C4-2B (cell line): ENCODE measurements around the gene FAT2.

ENCODE experiments used
- H3K27ac ChIP-seq: fragments of 450-650 bp; 2 replicates; pipeline ENCODE4 v1.5.1; 2017
- CTCF ChIP-seq: fragments of 450-650 bp; conservative IDR thresholded peaks from 2 replicates; pipeline ENCODE4 v1.5.1; 2017; ENCODE audit warnings: mild to moderate bottlenecking
- ZFX ChIP-seq: fragments of 450-650 bp; IDR thresholded peaks from 2 replicates; pipeline ENCODE4 v1.6.1; 2017

FAT2 gene

GRCh38 chr5:151620461-151620840 is 29.3 kb upstream of the FAT2 start:
- TF ChIP-seq CTCF (no peak), ZFX (no peak)
- H3K27ac ChIP-seq: no peak overlapping the region

- TF ChIP-seq CTCF (no peak), ZFX (no peak)
Observed at GRCh38 chr5:151619812-151620460, 28.8 kb upstream of the FAT2 start.

GRCh38 chr5:151618907-151619306 is 27.8 kb upstream of the FAT2 start:
- H3K27ac ChIP-seq: no peak overlapping the region
- TF ChIP-seq ZFX: no peak
- TF ChIP-seq CTCF: no peak

More at GRCh38 chr5:151619812-151620460, 28.8 kb upstream of the FAT2 start:
- no peak overlapping the region for H3K27ac ChIP-seq

GRCh38 chr5:151617841-151618710 is 26.9 kb upstream of the FAT2 start:
- H3K27ac ChIP-seq: no peak overlapping the region
- no peak for TF ChIP-seq ZFX
- no peak for TF ChIP-seq CTCF

GRCh38 chr5:151617383-151617840 is 26.3 kb upstream of the FAT2 start:
- TF ChIP-seq CTCF (no peak), ZFX (no peak)
- H3K27ac ChIP-seq: no peak overlapping the region

GRCh38 chr5:151615431-151615830 is 24.3 kb upstream of the FAT2 start:
- H3K27ac ChIP-seq: no peak overlapping the region
- TF ChIP-seq CTCF (no peak), ZFX (no peak)

- H3K27ac ChIP-seq: no peak overlapping the region
- no peak for TF ChIP-seq ZFX
- no peak for TF ChIP-seq CTCF
Observed at GRCh38 chr5:151614565-151614964, 23.4 kb upstream of the FAT2 start.
